GM12878 (cell line): ENCODE measurements around the gene ATF6B. TPM values are rescaled to one million over a fixed set of nuclear protein-coding genes. Genes with fewer than 3 reads are reported as not detected.

Experiments used
- BACH1 ChIP-seq: fragments of 450-650 bp; IDR thresholded peaks from 2 replicates; pipeline ENCODE4 v1.6.1; 2017; ENCODE audit warnings: mild to moderate bottlenecking, borderline replicate concordance
- BHLHE40 ChIP-seq, 2 experiments: fragments of 450-650 bp in 1 of 2; IDR thresholded peaks; 2 replicates each; pipeline ENCODE4 v1.6.1; 2011 to 2017; ENCODE audit warnings: low read depth in 2 of 2, borderline replicate concordance in 1 of 2, improper control_type of control experiment in 1 of 2, low read length in 1 of 2, mild to moderate bottlenecking in 1 of 2
- CREB1 ChIP-seq: IDR thresholded peaks from 2 replicates; pipeline ENCODE4 v1.6.1; 2012; ENCODE audit warnings: low read depth, mild to moderate bottlenecking, inconsistent platforms
- EED ChIP-seq: sonication (generic); IDR thresholded peaks from 2 replicates; pipeline ENCODE4 v1.6.1; 2016; ENCODE audit warnings: antibody characterized with exemption, low read depth
- ETV6 ChIP-seq, 2 experiments: fragments of 450-650 bp in 1 of 2; IDR thresholded peaks in 1 of 2; conservative IDR thresholded peaks in 1 of 2; 2 replicates each; pipeline ENCODE4 v1.6.1; 2014; ENCODE audit warnings: antibody characterized with exemption in 1 of 2, borderline replicate concordance in 1 of 2, low read depth in 1 of 2, mild to moderate bottlenecking in 1 of 2, moderate library complexity in 1 of 2
- FOXK2 ChIP-seq: fragments of 450-650 bp; IDR thresholded peaks from 2 replicates; pipeline ENCODE4 v1.6.1; 2017; ENCODE audit warnings: mild to moderate bottlenecking, moderate library complexity
- GATAD2B ChIP-seq: fragments of 450-650 bp; conservative IDR thresholded peaks from 2 replicates; pipeline ENCODE4 v1.6.1; 2017; ENCODE audit warnings: low read depth, mild to moderate bottlenecking, moderate library complexity
- HDGF ChIP-seq: fragments of 450-650 bp; IDR thresholded peaks from 2 replicates; pipeline ENCODE4 v1.6.1; 2016; ENCODE audit warnings: antibody characterized with exemption
- MEF2A ChIP-seq: IDR thresholded peaks from 2 replicates; pipeline ENCODE4 v1.6.1; 2011; ENCODE audit warnings: low read depth, mild to moderate bottlenecking, low read length, moderate library complexity; ENCODE audit not compliant: insufficient read depth
- MTA2 ChIP-seq: fragments of 450-650 bp; IDR thresholded peaks from 2 replicates; pipeline ENCODE4 v1.6.1; 2016; ENCODE audit warnings: low read depth, mild to moderate bottlenecking, moderate library complexity
- MXI1 ChIP-seq: fragments of 150-350 bp; IDR thresholded peaks from 2 replicates; pipeline ENCODE4 v1.6.1; 2011; ENCODE audit warnings: low read depth, mild to moderate bottlenecking, inconsistent platforms, low read length, improper control_type of control experiment
- NBN ChIP-seq: fragments of 450-650 bp; IDR thresholded peaks from 2 replicates; pipeline ENCODE4 v1.6.1; 2016
- NR2F1 ChIP-seq: fragments of 450-650 bp; conservative IDR thresholded peaks from 2 replicates; pipeline ENCODE4 v1.6.1; 2017; ENCODE audit warnings: mild to moderate bottlenecking
- RCOR1 ChIP-seq: conservative IDR thresholded peaks from 2 replicates; pipeline ENCODE4 v1.6.1; 2012; ENCODE audit warnings: low read depth, low read length, improper control_type of control experiment
- RUNX3 ChIP-seq: IDR thresholded peaks from 2 replicates; pipeline ENCODE4 v1.6.1; 2012; ENCODE audit warnings: low read length, inconsistent platforms
- SMAD5 ChIP-seq: IDR thresholded peaks from 2 replicates; pipeline ENCODE4 v1.6.1; 2016; ENCODE audit warnings: antibody characterized with exemption, low read depth
- SRF ChIP-seq, 2 experiments: IDR thresholded peaks; 2 replicates each; pipeline ENCODE4 v1.6.1; 2011; ENCODE audit warnings: low read depth in 2 of 2, low read length in 2 of 2, mild to moderate bottlenecking in 1 of 2, moderate library complexity in 1 of 2
- YY1 ChIP-seq: IDR thresholded peaks from 2 replicates; pipeline ENCODE4 v1.6.1; 2011; ENCODE audit warnings: low read depth, mild to moderate bottlenecking, low read length
- ZNF217 ChIP-seq: fragments of 450-650 bp; IDR thresholded peaks from 2 replicates; pipeline ENCODE4 v1.6.1; 2017; ENCODE audit warnings: antibody characterized with exemption, mild to moderate bottlenecking
- ZNF24 ChIP-seq: fragments of 450-650 bp; IDR thresholded peaks from 2 replicates; pipeline ENCODE4 v1.6.1; 2017; ENCODE audit warnings: antibody characterized with exemption, mild to moderate bottlenecking
- polyA plus RNA-seq, 11 experiments: library from polyadenylated mRNA; depleted of rRNA in 4 of 11; unstranded in 6 of 11; stranded (reverse) in 5 of 11; fragments of >200 nt; fragmentation: Nextera tagmentation in 4 of 11; fragmentation: Illumina TruSeq in 1 of 11; extraction: Ambion mirVana in 4 of 11; extraction: Trizol in 1 of 11; gene quantifications; 1 replicate in 1 of 11; 2 replicates in 10 of 11; pipeline versions ENCODE4 v1.2.1 to v1.2.3, GENCODE V29; 2011 to 2016; ENCODE audit warnings: inconsistent platforms in 2 of 11, missing spikeins in 2 of 11, low read depth in 1 of 11
- total RNA-seq, 4 experiments: library from RNA; depleted of rRNA in 3 of 4; stranded (reverse); fragments of >200 nt in 3 of 4; fragmentation: Illumina TruSeq in 1 of 4; extraction: Trizol in 1 of 4; gene quantifications; 2 replicates each; pipeline versions ENCODE4 v1.2.1 to v1.2.3, GENCODE V29; 2013 to 2021
- TF ChIP-seq, protein P1 (sequence below): fragments of 450-650 bp; IDR thresholded peaks from 2 replicates; pipeline ENCODE4 v1.6.1; 2018; ENCODE audit warnings: borderline replicate concordance, mild to moderate bottlenecking; ENCODE audit not compliant: partially characterized antibody

Gene ATF6B
- total and polyA plus RNA-seq, 10 of the 15 experiments (the other 5 are each of a cell fraction or from before 2014, with no cell fraction given), result 13.6 to 83.9 (median 44.0) TPM

DNA sequence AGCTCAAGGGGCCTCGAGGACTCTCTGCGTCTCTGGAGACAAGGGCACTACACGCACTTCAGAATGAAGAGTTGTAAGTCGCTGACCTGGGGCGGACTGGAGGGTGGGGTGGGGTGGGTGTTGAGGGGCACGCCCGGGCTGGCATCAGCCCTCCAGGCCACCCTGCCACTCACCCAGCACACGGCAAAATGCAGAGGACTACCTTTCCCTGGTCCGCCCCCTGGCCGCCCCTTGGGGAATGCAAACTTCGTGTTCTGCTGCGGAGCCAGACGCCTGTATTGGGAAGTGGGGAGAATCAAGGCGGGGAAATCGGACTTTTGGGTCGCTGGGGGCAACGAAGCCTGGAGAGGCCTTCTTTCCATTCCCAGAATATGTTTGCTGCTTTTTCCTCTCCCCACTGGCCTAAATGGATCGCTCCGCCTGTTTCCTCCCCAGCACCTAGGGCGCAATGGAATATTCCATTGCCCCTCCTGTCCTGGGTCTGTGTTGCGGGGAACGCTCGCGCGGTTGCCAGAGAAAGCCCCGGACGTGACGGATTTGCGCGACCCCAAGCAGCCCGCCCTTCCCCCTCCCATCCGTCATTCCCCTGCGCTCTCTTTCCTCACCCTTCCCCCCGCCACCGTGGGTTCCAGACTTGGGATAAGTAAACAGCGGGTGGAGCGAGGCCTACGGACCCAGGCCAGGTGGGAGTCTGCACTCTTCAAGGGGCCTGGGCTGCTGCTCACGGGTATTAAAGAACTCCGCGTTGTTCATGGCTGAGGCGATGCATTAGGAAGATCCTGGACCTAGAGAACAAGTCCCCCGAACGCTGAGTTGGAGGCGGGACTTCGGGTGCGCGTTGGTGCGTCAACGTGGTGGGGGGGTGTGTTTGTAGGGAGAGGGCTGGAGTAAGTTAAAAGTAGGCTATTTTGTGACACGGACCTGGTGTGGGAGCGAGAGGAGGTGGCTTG lies 25.8 kb upstream of the ATF6B start, which contains the start of gene PPT2 (continued):
- TF ChIP-seq YY1 (0 out of 2 replicates have a peak, but pooled peaks have one; percentile 12), EED (no peak), ETV6 (conservative IDR thresholded peaks at IDR 0.05 in 1 of 2, IDR thresholded peaks at IDR 0.05 in 1 of 2; ENCODE audit: borderline replicate concordance in 1 of 2, low read depth in 1 of 2) (no peak), GATAD2B (0 out of 2 replicates have a peak, but pooled peaks have one; percentile 20), ZNF24 (no peak), MTA2 (peak; percentile 35; the same call in 1 of the 2 replicates), BACH1 (no peak), FOXK2 (peak; percentile 94), SRF (IDR thresholded peaks at IDR 0.05; ENCODE audit: low read depth in 2 of 2, low read length in 2 of 2) (peak in 1 of 2 experiments; percentile 68; a peak in 1 of 4 replicates), BHLHE40 (IDR thresholded peaks at IDR 0.05; ENCODE audit: borderline replicate concordance in 1 of 2, low read depth in 2 of 2, low read length in 1 of 2) (peak; percentile 82), NR2F1 (no peak), ZNF217 (no peak), CREB1 (peak; percentile 97), HDGF (no peak), RCOR1 (no peak), SMAD5 (no peak), RUNX3 (peak; percentile 43; the same call in 1 of the 2 replicates), NBN (peak; percentile 50; the same call in 1 of the 2 replicates), MXI1 (no peak), MEF2A (no peak)
- TF ChIP-seq, protein P1, sequence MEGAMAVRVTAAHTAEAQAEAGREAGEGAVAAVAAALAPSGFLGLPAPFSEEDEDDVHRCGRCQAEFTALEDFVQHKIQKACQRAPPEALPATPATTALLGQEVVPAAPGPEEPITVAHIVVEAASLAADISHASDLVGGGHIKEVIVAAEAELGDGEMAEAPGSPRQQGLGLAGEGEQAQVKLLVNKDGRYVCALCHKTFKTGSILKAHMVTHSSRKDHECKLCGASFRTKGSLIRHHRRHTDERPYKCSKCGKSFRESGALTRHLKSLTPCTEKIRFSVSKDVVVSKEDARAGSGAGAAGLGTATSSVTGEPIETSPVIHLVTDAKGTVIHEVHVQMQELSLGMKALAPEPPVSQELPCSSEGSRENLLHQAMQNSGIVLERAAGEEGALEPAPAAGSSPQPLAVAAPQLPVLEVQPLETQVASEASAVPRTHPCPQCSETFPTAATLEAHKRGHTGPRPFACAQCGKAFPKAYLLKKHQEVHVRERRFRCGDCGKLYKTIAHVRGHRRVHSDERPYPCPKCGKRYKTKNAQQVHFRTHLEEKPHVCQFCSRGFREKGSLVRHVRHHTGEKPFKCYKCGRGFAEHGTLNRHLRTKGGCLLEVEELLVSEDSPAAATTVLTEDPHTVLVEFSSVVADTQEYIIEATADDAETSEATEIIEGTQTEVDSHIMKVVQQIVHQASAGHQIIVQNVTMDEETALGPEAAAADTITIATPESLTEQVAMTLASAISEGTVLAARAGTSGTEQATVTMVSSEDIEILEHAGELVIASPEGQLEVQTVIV, result no peak
